NOMO-1 (cell line): Measurements from ENCODE around the gene SENP3.
A peak's percentile ranks its signal among the peaks of the same experiment; 100 is the strongest.

ENCODE experiments used
- DNase-seq, 2 experiments: peaks; one replicate each; lab custom pipeline; 2025; ENCODE audit not compliant: unreplicated experiment in 2 of 2; lab: John Stamatoyannopoulos, UW

SENP3 gene

DNA sequence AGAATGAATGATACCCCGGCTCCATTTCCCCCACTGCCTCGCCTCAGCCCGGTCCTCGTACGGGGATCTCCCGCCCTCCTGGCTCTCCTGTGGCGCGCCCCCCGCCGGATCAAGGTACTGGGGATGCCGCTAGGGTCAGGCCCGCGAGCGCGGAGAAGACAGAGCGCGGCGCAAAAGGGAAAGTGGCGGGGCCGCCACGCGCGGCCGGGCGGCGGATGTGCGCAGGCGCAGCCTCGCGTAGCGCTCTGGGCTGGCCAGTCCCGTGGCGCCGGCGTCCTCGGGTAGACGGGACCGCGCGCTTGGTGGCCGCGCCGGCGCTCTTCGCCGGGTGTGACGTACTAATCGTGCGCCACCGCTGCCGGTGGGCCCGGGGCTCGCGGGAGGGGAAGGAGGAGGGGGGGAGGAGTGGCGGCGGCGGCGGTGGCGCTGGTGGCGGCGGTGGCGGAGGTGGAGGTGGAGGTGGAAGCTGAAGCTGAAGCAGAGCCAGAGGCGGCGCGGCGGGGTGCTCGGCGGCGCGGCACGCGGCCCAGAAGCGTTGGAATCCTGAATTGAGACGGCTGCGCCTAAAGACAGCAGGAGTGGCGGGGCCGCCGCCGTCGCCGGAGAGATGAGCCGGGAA, at the start of gene SENP3:
Gene SENP3 (plus strand): TSS at position 331 of the 619 bp plus-strand sequence. CDS start 1,158 bp downstream, outside the sequence.
- peak; percentile 75 to 85 for DNase-seq

DNA sequence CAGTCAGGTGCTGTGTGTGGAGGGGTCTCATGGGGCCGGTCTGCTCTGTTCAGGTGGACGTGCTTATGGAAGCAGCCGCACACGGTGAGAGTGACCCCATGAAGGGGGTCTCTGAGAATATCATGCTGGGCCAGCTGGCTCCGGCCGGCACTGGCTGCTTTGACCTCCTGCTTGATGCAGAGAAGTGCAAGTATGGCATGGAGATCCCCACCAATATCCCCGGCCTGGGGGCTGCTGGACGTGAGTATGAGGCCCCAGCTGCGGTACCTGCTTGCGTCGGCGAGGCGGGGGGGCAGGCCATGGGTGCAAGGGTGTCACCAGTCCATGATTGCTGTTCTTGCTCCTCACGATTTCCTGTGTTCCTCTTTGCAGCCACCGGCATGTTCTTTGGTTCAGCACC, 49.6 kb upstream of the SENP3 start:
- DNase-seq: no peak

DNA sequence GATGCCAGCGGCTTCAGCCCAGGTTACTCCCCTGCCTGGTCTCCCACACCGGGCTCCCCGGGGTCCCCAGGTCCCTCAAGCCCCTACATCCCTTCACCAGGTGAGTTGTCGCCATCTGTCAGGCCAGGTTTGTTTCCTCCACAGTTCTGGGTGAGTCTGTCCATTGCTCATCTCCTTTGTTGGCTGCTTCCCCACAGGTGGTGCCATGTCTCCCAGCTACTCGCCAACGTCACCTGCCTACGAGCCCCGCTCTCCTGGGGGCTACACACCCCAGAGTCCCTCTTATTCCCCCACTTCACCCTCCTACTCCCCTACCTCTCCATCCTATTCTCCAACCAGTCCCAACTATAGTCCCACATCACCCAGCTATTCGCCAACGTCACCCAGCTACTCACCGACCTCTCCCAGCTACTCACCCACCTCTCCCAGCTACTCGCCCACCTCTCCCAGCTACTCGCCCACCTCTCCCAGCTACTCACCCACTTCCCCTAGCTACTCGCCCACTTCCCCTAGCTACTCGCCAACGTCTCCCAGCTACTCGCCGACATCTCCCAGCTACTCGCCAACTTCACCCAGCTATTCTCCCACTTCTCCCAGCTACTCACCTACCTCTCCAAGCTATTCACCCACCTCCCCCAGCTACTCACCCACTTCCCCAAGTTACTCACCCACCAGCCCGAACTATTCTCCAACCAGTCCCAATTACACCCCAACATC, 48.7 kb upstream of the SENP3 start:
- no peak for DNase-seq

DNA sequence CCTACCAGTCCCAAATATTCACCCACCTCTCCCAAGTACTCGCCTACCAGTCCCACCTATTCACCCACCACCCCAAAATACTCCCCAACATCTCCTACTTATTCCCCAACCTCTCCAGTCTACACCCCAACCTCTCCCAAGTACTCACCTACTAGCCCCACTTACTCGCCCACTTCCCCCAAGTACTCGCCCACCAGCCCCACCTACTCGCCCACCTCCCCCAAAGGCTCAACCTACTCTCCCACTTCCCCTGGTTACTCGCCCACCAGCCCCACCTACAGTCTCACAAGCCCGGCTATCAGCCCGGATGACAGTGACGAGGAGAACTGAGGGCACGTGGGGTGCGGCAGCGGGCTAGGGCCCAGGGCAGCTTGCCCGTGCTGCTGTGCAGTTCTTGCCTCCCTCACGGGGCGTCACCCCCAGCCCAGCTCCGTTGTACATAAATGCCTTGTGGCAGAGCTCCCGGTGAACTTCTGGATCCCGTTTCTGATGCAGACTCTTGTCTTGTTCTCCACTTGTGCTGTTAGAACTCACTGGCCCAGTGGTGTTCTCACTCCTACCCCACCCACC, 47.8 kb upstream of the SENP3 start:
- DNase-seq: no peak

DNA sequence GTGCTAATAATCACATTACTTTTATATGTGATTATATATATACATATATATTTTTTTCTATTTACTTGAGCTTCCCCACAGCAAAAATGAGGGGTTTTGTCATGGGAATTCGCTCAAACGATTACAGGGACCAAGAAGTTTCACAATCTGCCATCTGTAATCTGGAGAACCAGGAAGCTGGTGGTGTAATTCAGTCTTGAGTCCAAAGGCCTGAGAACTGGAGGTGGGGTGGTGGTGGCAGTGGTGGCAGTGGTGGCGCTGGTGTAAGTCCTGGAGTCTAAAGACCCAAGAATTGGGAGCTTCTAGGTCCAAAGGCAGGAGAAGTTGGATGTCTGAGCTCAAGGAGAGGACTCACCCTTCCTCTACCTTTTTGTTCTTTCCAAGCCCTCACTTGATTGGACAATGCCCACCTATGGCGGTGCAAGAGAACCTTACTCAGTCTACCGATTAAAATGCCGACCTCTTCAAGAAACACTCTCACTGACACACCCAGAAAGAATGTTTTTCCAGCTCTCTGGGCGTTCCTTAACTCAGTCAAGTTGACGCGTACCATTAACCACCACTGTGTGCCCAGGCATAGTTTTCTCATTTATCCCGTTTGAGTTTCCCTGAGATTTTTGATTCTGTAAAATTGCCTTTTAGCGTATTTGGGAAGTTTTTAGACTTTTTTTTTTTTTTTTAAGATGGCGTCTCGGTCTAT, 45.7 kb upstream of the SENP3 start:
- DNase-seq: peak; percentile 4 to 22

DNA sequence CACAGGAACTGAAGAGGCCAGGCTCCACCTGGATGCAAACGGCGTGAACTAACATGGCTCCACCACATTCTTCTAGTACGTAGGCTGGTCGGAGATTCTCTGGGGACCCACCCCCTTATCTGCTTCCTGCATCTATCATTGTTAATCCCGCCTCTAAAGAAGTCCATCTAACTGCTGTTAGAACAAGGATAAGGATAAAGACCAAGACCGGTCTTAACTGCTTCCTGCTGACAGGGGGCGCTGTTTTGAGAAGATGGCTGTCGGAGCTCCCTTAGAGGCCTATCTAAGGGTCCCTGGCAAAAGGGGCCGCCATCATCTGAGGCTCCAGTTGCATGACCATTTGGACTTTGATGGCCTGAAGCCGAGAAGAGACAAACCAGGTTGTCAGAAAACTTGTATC, 38.7 kb upstream of the SENP3 start:
- peak in 1 of 2 experiments; percentile 20 for DNase-seq

DNA sequence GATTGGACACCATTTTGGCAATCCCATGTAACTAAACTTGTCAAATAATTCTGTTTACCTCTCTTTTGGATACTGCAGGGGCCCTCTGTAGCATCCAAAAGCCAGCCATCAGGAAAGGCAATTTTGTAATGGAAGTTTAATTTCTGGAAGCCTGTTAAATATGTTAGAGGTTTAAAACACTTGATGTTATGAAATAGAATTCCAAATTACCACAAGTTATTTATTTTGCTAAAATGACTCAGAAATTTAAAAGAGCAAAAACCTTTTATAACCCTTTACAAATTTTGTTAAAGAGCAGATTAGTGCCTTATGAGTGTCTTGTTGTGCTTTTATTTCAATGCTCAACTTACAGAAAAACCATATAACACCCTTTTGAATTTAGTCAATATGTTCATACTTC, 32.9 kb upstream of the SENP3 start:
- no peak for DNase-seq

DNA sequence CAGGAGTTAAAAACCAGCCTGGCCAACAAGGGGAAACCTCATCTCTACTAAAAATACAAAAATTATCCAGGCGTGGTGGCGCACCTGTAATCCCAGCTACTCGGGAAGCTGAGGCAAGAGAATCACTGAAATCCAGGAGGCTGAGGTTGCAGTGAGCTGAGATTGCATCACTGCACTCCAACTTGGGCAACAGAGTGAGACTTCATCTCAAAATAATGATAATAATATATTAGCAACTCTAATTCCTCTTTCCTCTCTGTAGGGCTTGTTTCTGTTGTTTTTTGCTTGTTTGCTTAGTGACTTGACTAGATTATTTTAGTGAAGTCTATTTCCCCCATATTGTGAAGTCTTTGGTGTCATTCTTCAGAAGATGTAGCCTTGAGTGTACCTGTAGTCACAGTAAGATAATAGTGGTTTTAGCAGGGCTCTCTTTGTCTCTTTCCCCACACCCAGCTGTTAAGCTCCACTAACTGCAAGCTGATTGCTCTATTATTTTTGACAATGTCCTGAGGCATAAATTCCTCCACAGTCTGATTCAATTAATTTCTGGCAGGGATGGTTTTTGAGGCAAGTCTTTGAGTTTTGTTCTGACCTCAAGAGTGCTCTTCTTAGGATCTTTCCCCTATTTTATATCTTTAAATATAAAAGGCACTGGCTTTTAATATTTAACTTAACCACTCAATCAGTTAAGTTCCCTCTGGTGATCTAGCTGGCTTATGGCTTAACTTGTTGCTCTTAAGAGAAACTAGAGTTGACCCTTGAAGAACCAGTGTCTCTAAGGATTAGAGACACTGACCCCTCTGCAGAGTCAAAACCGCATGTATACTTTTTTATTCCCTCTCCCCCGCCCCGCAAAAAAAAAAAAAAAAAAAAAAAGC, 31.5 kb upstream of the SENP3 start:
- no peak for DNase-seq

DNA sequence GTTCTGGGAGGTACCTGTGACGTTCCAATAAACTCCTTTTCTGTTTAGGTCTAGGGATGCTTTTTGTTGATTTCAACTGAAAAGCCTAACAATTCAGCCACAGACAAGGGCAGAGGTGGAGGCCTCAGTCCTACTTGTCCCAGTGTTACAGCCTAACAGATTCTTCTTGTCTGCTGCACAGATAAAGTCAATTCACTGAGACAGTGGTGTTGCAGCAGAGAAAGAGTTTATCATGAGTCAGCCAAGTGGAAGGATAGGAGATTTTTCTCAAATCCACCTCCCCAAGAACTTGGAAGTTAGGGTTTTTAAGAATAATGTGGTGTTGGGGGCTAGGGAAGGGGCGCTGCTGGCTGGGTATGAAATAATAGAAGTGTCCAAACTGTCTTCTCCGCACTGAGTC, 23.7 kb upstream of the SENP3 start:
- DNase-seq: no peak

DNA sequence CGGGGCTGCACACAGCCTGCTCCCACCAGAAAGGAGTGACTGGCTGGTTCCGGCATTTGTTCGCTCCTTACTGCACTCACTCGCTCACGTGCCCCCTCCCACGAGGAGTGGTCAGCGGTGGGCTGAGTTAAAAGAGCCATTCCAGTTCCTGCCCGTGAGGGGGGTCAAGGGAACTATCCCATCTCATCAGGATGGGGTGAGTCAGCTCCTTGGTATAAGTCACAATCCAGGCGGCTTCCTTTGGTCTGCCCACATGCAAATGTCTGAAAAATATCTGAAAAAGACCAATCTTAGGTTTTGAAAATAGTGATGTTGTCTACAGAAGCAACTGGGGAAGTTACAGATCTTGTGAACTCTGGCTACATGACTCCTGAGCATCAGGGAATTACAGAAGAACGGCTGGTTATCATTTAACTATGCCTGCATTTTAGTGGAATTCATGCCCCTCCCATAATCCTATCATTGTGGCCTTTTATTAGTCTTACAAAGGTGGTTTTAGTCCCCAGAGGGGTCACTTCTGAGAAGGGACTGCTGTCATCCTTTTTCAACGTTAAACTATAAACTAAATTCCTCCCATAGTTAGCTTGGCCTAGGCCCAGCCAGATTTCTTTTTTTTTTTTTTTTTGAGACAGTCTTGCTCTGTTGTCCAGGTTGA, 22.7 kb upstream of the SENP3 start:
- no peak for DNase-seq

DNA sequence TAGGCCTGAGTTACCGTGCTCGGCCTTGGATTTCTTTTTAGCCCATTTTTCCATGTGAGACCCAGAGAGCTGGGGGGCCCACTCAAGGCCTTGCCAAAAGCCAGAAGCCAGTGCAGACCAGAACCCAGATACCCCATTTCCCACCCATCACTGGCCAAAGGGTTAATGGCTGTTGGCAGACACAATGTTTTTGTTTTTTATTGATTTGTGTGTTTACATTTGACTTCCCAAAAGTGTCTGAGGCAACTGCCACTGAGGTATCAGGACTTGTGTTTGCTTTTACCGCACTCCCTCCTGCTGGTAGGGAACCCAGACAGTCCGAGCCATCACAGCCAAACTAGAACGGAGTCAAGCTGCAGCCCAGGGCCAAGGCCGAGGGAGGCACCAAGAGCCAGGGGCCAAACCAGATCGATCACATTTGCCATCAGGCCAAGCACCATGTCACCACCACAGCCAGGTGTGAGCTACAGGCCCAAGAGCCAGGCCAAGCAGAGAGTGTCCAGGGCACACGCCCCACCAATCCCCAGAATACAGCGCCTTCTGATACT, 20.6 kb upstream of the SENP3 start:
- no peak for DNase-seq

DNA sequence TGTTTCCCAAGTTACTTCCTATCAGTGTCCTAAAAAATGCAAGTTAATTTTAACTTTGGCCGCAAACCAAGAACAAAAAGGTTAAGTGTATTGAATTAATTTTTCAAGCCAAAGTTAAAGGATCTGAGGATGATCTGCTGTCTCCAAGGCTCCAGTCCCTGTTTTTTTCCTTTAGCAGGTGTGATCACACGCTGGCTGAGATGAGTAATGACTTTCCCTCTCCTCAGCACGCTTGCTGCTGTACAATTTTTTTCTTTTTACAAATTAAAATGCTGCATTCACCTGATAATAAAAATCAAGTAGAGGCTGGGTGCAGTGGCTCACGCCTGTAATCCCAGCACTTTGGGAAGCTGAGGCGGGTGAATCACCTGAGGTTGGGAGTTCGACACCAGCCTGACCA, 16.8 kb upstream of the SENP3 start:
- DNase-seq: no peak

DNA sequence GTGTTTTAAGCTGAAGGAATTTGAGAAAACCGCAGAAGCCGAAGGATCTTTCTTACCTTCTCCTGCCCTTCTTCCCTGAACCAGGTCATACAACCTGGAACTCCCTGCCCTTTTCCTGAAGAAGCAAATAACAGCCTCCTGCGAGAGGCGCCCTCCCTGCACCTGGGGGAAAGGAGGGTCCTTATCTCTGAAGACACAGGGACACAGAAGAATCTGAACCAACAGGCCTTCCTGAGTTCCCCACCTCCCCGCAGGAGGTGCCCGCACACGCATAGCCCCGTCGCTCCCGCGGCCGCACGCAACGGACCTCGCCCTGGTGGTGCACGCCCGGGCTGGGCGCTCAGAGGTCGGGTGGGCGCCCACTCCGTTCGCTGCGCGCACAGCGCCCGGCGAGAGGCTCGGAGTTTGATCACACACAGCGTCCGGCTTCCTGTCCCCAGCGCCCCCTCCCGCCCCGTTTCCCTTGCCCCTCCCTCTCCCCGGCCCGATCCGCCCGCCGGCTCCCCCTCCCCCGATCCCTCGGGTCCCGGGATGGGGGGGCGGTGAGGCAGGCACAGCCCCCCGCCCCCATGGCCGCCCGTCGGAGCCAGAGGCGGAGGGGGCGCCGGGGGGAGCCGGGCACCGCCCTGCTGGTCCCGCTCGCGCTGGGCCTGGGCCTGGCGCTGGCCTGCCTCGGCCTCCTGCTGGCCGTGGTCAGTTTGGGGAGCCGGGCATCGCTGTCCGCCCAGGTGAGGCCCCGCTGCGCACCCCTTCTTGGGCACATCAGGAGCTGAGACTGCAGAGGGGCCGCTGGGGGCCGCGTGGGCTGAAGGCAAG, 12.9 kb upstream of the SENP3 start, which contains the start of gene TNFSF12:
Gene TNFSF12 (plus strand): TSS at position 474 of the 816 bp plus-strand sequence. CDS start 96 bp downstream, at position 570.
- DNase-seq: no peak

DNA sequence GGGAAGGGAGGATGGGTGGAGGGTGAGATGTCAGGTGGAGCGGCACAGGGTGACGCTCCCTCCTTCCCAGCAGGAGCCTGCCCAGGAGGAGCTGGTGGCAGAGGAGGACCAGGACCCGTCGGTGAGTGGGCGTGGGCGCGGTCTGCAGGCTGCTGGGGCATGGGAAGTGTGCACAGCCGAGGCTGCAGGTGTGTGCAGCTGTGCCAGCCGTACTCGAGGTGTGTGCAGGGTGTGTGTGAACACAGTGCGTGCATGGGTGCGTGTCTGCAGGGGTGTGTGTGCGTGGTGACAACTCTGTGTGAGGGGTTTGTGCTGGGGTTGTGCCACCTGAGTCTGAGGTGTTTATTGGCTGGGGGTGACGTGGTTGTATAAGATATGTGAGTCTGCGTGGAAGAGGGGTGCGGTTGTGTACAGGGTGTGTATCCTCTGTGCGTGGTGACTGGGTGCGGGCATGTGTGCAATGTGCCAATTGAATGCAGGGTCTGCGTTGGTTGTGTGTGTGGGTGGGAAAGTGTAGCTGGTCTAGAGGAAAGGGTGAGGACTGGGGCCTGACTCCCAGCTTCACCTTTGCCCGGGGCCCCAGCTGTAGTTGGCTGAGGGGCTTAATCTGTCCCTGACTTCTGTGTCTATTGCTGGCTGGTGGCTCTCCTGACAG, 12.2 kb upstream of the SENP3 start:
- DNase-seq: no peak

DNA sequence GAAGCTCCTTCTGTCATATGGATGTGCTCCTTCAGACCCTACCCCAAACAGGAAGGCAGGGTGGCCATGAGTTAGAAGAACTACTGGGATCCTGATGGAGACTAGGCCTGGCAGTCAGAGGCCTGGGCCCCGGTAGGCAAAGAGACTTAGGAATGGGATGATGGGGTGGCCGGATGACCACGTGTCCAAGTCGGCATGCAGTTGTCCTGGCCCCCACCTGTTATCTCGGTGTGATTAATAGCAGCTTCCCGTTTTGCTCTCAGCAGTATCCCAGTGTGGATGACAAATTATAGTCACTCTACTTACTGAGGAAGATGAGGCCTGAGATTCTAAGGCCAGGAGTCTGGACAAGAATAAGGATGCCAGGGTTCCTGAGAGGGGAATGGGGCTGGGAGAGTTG, 11.4 kb upstream of the SENP3 start:
- DNase-seq: no peak

DNA sequence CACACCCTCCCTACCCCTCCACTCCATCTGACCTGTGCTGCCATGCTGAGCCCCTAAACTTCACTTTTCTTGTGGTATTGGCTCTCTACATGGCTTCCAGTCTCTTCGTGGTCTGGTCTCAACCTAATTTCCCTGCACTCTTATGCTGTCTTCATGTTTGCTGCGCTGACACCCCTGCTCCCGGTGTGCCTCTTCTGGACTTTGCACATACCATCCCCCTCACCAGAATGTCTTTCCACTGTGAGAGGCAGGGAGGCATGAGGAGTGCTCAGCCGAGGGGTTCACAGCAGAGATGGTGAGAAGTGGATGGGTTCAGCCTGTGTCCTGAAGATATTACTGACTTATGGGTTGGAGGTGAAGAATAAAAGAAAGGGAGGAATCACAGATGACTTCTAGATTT, 10.3 kb upstream of the SENP3 start:
- no peak for DNase-seq

DNA sequence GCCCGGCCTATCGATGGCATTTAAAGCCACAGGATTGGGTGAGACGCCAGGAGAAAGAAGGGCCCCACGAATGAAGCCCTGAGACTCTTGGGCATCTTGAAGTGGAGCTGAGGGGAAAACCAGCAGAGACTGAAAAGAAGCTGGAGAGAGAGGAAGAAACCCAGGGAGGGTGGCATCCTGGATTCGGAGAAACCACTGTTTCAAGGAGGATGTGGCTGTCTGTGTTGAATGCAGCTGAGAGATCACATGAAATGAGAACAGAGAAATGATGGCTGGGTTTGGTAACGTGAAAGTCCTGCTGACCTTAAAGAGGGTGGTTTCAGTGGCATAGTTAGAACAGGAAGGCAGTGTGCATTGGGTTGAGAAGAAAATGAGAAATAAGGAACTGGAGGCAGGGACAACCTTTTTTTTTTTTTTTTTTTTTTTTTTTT, 9.1 kb upstream of the SENP3 start:
- DNase-seq: peak; percentile 52 to 84

DNA sequence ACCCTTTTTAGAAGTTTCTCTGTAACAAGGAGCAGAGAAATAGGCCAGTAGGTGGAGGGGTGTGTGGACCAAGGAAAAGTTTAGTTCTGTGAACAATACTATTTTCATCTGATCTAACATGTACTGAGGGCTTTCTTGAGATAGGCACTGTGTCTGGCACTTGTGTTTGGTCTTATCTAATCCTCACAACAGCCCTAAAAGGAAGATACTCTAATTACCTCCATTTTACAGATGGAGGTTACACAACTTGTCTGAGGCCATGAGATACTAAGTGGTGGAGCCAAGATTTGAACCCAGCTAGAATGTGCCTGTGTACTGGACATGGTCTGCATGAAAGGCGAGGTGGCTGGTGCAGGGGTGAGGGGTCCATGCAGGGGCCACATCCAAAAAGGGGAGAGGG, 8.4 kb upstream of the SENP3 start:
- no peak for DNase-seq
